GM12878 (cell line): Measurements from ENCODE around the gene CAMTA1. TPM values are rescaled to one million over a fixed set of nuclear protein-coding genes. Genes with fewer than 3 reads are reported as not detected.

Experiments used
- ATAC-seq: fragments of 200-7000 bp; cut with Tn5 transposase; 3 replicates; pipeline ENCODE4 v1.9.1; 2020; ENCODE audit warnings: mild to moderate bottlenecking, moderate library complexity
- BruUV-seq: library from RNA; stranded (reverse); fragments of 400-500 nt; replicated peaks from 2 replicates; lab custom pipeline; 2021; lab: Mats Ljungman, UMichigan
- CTCF ChIA-PET: fragments of 300-600 bp; sonication (Branson Sonifier 250); formaldehyde crosslinking; extraction: SDS; loops from one replicate; lab custom pipeline; 2021; ENCODE audit warnings: inconsistent platforms; lab: Yijun Ruan, JAX
- POLR2A ChIA-PET: fragments of 350-600 bp; formaldehyde crosslinking; extraction: SDS; loops from one replicate; lab custom pipeline; 2021; ENCODE audit warnings: inconsistent platforms; lab: Charles Lee
- RAD21 ChIA-PET: fragments of 300-600 bp; sonication (Branson Sonifier 250); formaldehyde crosslinking; loops from one replicate; lab custom pipeline; 2023; ENCODE audit warnings: antibody characterized with exemption; ENCODE audit not compliant: unreplicated experiment; lab: Charles Lee
- SMC1A ChIA-PET: fragments of 300-600 bp; sonication (Branson Sonifier 250); formaldehyde crosslinking; loops from one replicate; lab custom pipeline; 2023; ENCODE audit not compliant: unreplicated experiment, uncharacterized antibody; lab: Charles Lee
- DNase-seq: peaks from one replicate; pipeline ENCODE4 v3.0.0-alpha.2; 2011; ENCODE audit warnings: low read depth, low spot score
- FAIRE-seq: peaks from 3 replicates; lab custom pipeline; 2011; peaks lifted over from hg19 to GRCh38; lab: Jason Lieb, UNC
- H2AFZ ChIP-seq: 2 replicates; pipeline ENCODE4 v1.6.0; 2011; ENCODE audit warnings: low read depth, low read length, control low read depth; ENCODE audit not compliant: control insufficient read depth
- H3K27ac ChIP-seq: 2 replicates; pipeline ENCODE4 v1.5.1; 2011; ENCODE audit warnings: control low read depth; ENCODE audit not compliant: control insufficient read depth, insufficient read depth
- H3K27me3 ChIP-seq, 2 experiments: replicated peaks in 1 of 2; 2 replicates each; pipeline versions ENCODE4 v1.6.0 to v1.6.1; 2011; ENCODE audit warnings: low read length in 1 of 2; ENCODE audit not compliant: control insufficient read depth in 2 of 2, insufficient read depth in 2 of 2
- H3K36me3 ChIP-seq, 2 experiments: 2 replicates each; pipeline ENCODE4 v1.5.1; 2011; ENCODE audit warnings: low read length in 1 of 2; ENCODE audit not compliant: control insufficient read depth in 2 of 2, insufficient read depth in 2 of 2
- H3K4me1 ChIP-seq: 2 replicates; pipeline ENCODE4 v1.6.1; 2011; ENCODE audit warnings: mild to moderate bottlenecking, low read length, moderate library complexity, mixed read lengths; ENCODE audit not compliant: control insufficient read depth, insufficient read depth
- H3K4me2 ChIP-seq: 2 replicates; pipeline ENCODE4 v1.6.0; 2011; ENCODE audit warnings: control low read depth; ENCODE audit not compliant: control insufficient read depth, insufficient read depth
- H3K4me3 ChIP-seq: fragments of 200-600 bp; sonication (generic); 2 replicates; pipeline ENCODE4 v1.5.1; 2016
- H3K79me2 ChIP-seq: 2 replicates; pipeline ENCODE4 v1.6.0; 2011; ENCODE audit warnings: low read length; ENCODE audit not compliant: control insufficient read depth, insufficient read depth
- H3K9ac ChIP-seq: 2 replicates; pipeline ENCODE4 v1.8.0; 2011; ENCODE audit warnings: low read length, control low read depth, mixed read lengths; ENCODE audit not compliant: control insufficient read depth, insufficient read depth
- H3K9me3 ChIP-seq: replicated peaks from 3 replicates; pipeline ENCODE4 v1.5.1; 2011; ENCODE audit warnings: mild to moderate bottlenecking, low read length; ENCODE audit not compliant: control insufficient read depth, insufficient read depth
- H4K20me1 ChIP-seq: 2 replicates; pipeline ENCODE4 v1.6.0; 2011; ENCODE audit not compliant: control insufficient read depth, insufficient read depth
- ATF2 ChIP-seq: IDR thresholded peaks from 2 replicates; pipeline ENCODE4 v1.6.1; 2012; ENCODE audit warnings: low read length, inconsistent platforms
- EZH2 ChIP-seq: IDR thresholded peaks from 2 replicates; pipeline ENCODE4 v1.6.1; 2012; ENCODE audit warnings: low read depth, mild to moderate bottlenecking, control low read depth, inconsistent platforms, low read length, borderline replicate concordance; ENCODE audit not compliant: control insufficient read depth
- HDAC2 ChIP-seq: fragments of 200-600 bp; sonication (generic); IDR thresholded peaks from 2 replicates; pipeline ENCODE4 v1.6.1; 2017
- KAT2A ChIP-seq: conservative IDR thresholded peaks from 2 replicates; pipeline ENCODE4 v1.6.1; 2011; ENCODE audit warnings: low read depth, low read length; ENCODE audit not compliant: control insufficient read depth
- PAX5 ChIP-seq: IDR thresholded peaks from 2 replicates; pipeline ENCODE4 v1.6.1; 2011; ENCODE audit warnings: low read depth, low read length, borderline replicate concordance
- POU2F2 ChIP-seq: IDR thresholded peaks from 3 replicates; pipeline ENCODE4 v1.6.1; 2011; ENCODE audit warnings: low read depth, mild to moderate bottlenecking, low read length, borderline replicate concordance
- RBBP5 ChIP-seq: fragments of 200-600 bp; sonication (generic); conservative IDR thresholded peaks from 2 replicates; pipeline ENCODE4 v1.6.1; 2016
- SKIL ChIP-seq: fragments of 450-650 bp; IDR thresholded peaks from 2 replicates; pipeline ENCODE4 v1.6.1; 2017; ENCODE audit warnings: mild to moderate bottlenecking, low read depth, inconsistent platforms; ENCODE audit not compliant: poor library complexity, severe bottlenecking
- SMAD5 ChIP-seq: IDR thresholded peaks from 2 replicates; pipeline ENCODE4 v1.6.1; 2016; ENCODE audit warnings: antibody characterized with exemption, low read depth
- USF2 ChIP-seq: IDR thresholded peaks from 2 replicates; pipeline ENCODE4 v1.6.1; 2011; ENCODE audit warnings: low read depth, low read length, improper control_type of control experiment, borderline replicate concordance
- ZBTB4 ChIP-seq: fragments of 450-650 bp; formaldehyde crosslinking; IDR thresholded peaks from 2 replicates; pipeline ENCODE4 v1.4.0; 2022; ENCODE audit warnings: mild to moderate bottlenecking, moderate library complexity
- ZNF217 ChIP-seq: fragments of 450-650 bp; IDR thresholded peaks from 2 replicates; pipeline ENCODE4 v1.6.1; 2017; ENCODE audit warnings: antibody characterized with exemption, mild to moderate bottlenecking
- ZNF687 ChIP-seq: fragments of 450-650 bp; IDR thresholded peaks from 2 replicates; pipeline ENCODE4 v1.6.1; 2017; ENCODE audit warnings: mild to moderate bottlenecking, moderate library complexity
- WGBS: methylation state at CpG from one replicate; pipeline ENCODE4 v1.1.6; 2016; ENCODE audit warnings: low lambda C conversion rate; ENCODE audit not compliant: insufficient replicate concordance, insufficient coverage; ENCODE audit errors: missing lambda C conversion rate; 5-methylcytosine and 5-hydroxymethylcytosine counted together
- in situ Hi-C: fragments of 300-500 bp; cut with MboI; formaldehyde crosslinking; loops from 9 replicates; pipeline ENCODE4 v1.14.3; 2018; ENCODE audit warnings: mixed read lengths
- intact Hi-C: fragments of 100-400 bp; cut with micrococcal nuclease; formaldehyde crosslinking; loops from one replicate; pipeline ENCODE4 v1.14.2; 2022; ENCODE audit not compliant: unreplicated experiment
- polyA plus RNA-seq, 11 experiments: library from polyadenylated mRNA; depleted of rRNA in 4 of 11; unstranded in 6 of 11; stranded (reverse) in 5 of 11; fragments of >200 nt; fragmentation: Nextera tagmentation in 4 of 11; fragmentation: Illumina TruSeq in 1 of 11; extraction: Ambion mirVana in 4 of 11; extraction: Trizol in 1 of 11; gene quantifications; 1 replicate in 1 of 11; 2 replicates in 10 of 11; pipeline versions ENCODE4 v1.2.1 to v1.2.3, GENCODE V29; 2011 to 2016; ENCODE audit warnings: inconsistent platforms in 2 of 11, missing spikeins in 2 of 11, low read depth in 1 of 11
- total RNA-seq, 4 experiments: library from RNA; depleted of rRNA in 3 of 4; stranded (reverse); fragments of >200 nt in 3 of 4; fragmentation: Illumina TruSeq in 1 of 4; extraction: Trizol in 1 of 4; gene quantifications; 2 replicates each; pipeline versions ENCODE4 v1.2.1 to v1.2.3, GENCODE V29; 2013 to 2021

Gene CAMTA1
- total and polyA plus RNA-seq, 10 of the 15 experiments (the other 5 are each of a cell fraction or from before 2014, with no cell fraction given): 37.7 to 148 (median 76.4) TPM

GRCh38 chr1:7032992-7033391 lies 247.7 kb downstream of the CAMTA1 start:
- intact Hi-C loops: no loop called here
- TF ChIP-seq POU2F2: no peak
- TF ChIP-seq KAT2A: no peak
- TF ChIP-seq SKIL: no peak
- no peak for TF ChIP-seq HDAC2
- TF ChIP-seq ATF2: no peak
- TF ChIP-seq PAX5: no peak
- TF ChIP-seq SMAD5: no peak
- TF ChIP-seq EZH2: no peak
- TF ChIP-seq RBBP5: no peak
- no peak for TF ChIP-seq USF2
- no peak for TF ChIP-seq ZNF687
- no peak for TF ChIP-seq ZBTB4 (CRISPR knock-in tag)
- no peak for TF ChIP-seq ZNF217

More at GRCh38 chr1:7032992-7033391, 247.7 kb downstream of the CAMTA1 start:
- ChIA-PET POLR2A (no interaction called here), SMC1A (no interaction called here), RAD21 (no interaction called here), CTCF (no interaction called here)
- Histone ChIP-seq H2AFZ (no peak overlapping the region), H3K4me3 (no peak overlapping the region), H3K27ac (no peak overlapping the region), H3K9me3 (no peaks in the 10 kb centered on the region), H3K79me2 (no peaks in the 10 kb centered on the region), H3K27me3 (no peaks in the 10 kb centered on the region), H3K9ac (no peak overlapping the region), H3K4me1 (no peaks in the 10 kb centered on the region), H3K4me2 (no peak overlapping the region), H3K36me3 (no peaks in the 10 kb centered on the region), H4K20me1 (no peaks in the 10 kb centered on the region)
- no peak for ATAC-seq
- FAIRE-seq: no peak
- WGBS: 39% methylated on average over 2 of the region's 2 CpGs
- no peak for DNase-seq
- BruUV-seq: no TSS peak
- in situ Hi-C loops: no loop called here
